Prostate gland (tissue), 2 donors: ENCODE measurements around the gene CX3CL1.

Experiments
- POLR2AphosphoS5 ChIP-seq: sonication (generic); formaldehyde crosslinking; IDR thresholded peaks from one replicate; pipeline ENCODE4 v1.6.1; 2017; ENCODE audit warnings: antibody characterized with exemption
- TF ChIP-seq, protein P1 (sequence below), 4 experiments: fragments of 200-600 bp in 2 of 4; fragments of 450-650 bp in 2 of 4; sonication (generic) in 2 of 4; IDR thresholded peaks; 1 replicate in 3 of 4; 2 replicates in 1 of 4; pipeline ENCODE4 v1.5.1; 2016 to 2019; ENCODE audit warnings: antibody characterized with exemption in 4 of 4, mild to moderate bottlenecking in 2 of 4, moderate library complexity in 2 of 4

DNA sequence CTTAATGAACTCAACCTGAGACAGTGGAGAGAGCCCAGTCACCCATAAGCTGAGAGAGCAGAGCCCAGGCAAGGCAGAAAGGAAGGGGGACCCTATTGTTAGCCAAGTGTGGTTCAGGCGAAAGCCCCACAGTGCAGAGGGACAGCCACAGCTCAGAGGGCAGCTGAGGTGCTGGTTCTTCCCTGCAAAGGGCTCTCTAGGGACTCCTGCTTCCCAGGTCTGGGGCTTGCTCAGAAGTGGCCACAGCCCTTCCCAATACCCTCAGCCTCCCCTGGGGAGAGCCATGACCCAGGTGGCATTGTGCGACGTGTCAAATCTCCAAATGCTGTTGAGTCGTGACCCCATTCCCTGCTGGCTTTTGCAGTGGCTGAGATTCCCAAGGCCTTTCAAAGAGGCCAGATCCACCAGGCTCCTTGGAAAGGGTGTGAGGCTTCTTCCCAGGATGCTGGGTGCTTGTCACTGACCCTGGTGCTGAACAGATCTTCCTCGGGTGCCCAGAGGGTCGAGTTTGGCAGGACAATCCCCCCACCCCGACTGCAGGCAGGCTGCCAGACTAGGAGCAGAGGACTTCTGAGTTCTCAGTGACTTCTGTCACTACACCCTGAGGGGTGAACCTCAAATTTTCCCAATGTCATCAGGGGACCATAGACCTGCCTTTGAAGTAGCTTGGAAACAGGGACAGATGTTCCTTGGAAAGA lies 29.8 kb downstream of the CX3CL1 start:
- TF ChIP-seq, protein P1, sequence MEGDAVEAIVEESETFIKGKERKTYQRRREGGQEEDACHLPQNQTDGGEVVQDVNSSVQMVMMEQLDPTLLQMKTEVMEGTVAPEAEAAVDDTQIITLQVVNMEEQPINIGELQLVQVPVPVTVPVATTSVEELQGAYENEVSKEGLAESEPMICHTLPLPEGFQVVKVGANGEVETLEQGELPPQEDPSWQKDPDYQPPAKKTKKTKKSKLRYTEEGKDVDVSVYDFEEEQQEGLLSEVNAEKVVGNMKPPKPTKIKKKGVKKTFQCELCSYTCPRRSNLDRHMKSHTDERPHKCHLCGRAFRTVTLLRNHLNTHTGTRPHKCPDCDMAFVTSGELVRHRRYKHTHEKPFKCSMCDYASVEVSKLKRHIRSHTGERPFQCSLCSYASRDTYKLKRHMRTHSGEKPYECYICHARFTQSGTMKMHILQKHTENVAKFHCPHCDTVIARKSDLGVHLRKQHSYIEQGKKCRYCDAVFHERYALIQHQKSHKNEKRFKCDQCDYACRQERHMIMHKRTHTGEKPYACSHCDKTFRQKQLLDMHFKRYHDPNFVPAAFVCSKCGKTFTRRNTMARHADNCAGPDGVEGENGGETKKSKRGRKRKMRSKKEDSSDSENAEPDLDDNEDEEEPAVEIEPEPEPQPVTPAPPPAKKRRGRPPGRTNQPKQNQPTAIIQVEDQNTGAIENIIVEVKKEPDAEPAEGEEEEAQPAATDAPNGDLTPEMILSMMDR (IDR thresholded peaks at IDR 0.05) = no peak
- TF ChIP-seq POLR2AphosphoS5 = no peak
